Parathyroid adenoma (tissue), 2 donors: ENCODE data around the gene B3GALT5.

Experiments
- H2AFZ ChIP-seq: fragments of 300-600 bp; sonication (generic); one replicate; pipeline ENCODE4 v1.7.0; 2017; ENCODE audit warnings: antibody characterized with exemption, mild to moderate bottlenecking
- H3K27ac ChIP-seq: fragments of 300-600 bp; sonication (generic); one replicate; pipeline ENCODE4 v1.7.0; 2017
- H3K27me3 ChIP-seq: fragments of 300-600 bp; sonication (generic); one replicate; pipeline ENCODE4 v1.7.0; 2017; ENCODE audit warnings: low read length; ENCODE audit not compliant: control insufficient read depth, insufficient read depth
- H3K36me3 ChIP-seq: fragments of 300-600 bp; sonication (generic); one replicate; pipeline ENCODE4 v1.7.0; 2017; ENCODE audit warnings: low read length; ENCODE audit not compliant: control insufficient read depth, insufficient read depth
- H3K4me1 ChIP-seq: fragments of 300-600 bp; sonication (generic); one replicate; pipeline ENCODE4 v1.7.0; 2017; ENCODE audit warnings: control low read depth
- H3K4me2 ChIP-seq: fragments of 300-600 bp; sonication (generic); one replicate; pipeline ENCODE4 v1.7.0; 2017; ENCODE audit warnings: low read length
- H3K4me3 ChIP-seq: fragments of 300-600 bp; sonication (generic); one replicate; pipeline ENCODE4 v1.7.0; 2017; ENCODE audit warnings: low read depth, low read length
- H3K79me2 ChIP-seq: fragments of 300-600 bp; sonication (generic); one replicate; pipeline ENCODE4 v1.7.0; 2017; ENCODE audit warnings: control low read depth
- H3K9ac ChIP-seq: fragments of 300-600 bp; sonication (generic); one replicate; pipeline ENCODE4 v1.7.0; 2017; ENCODE audit warnings: mild to moderate bottlenecking
- H3K9me3 ChIP-seq: fragments of 300-600 bp; sonication (generic); one replicate; pipeline ENCODE4 v1.7.0; 2017; ENCODE audit warnings: low read length; ENCODE audit not compliant: control insufficient read depth
- CTCF ChIP-seq: fragments of 300-600 bp; sonication (generic); IDR thresholded peaks from one replicate; pipeline ENCODE4 v1.7.0; 2017; ENCODE audit warnings: antibody characterized with exemption, mild to moderate bottlenecking
- donor health status: primary hyperparathyroidism.

B3GALT5 gene

DNA sequence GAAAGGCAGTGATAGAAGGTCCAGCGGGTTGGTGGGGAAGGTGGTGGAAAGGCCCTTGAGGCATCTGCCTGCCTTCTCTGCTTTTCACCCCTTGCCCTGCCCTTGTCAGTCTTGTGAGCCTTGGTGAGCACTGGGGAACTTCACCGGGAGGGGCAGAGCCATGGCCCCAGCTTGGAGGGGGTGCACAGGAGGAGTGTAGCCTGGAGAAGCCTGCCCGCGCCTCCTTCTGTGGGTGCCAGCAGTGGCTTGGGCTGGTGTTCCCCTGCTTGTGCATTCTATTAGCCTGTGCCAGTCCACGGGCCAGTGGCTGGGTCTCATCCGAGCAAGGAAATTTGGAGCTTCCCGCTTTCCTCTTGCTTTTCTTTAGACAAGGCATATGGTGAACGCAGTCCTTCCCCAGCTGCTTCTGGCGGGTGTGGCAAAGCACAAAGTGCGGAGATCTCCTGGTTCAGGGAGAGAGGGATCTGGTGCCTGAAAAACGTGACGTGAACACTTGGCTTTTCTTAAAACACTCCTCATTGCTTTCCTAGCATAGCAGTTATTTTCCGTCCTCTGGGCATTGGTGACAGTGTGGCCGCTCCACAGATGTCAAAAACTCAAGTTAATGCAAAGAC is 10.6 kb upstream of the B3GALT5 start:
- no peak overlapping the region for H3K27ac ChIP-seq
- H2AFZ ChIP-seq: no peak overlapping the region
- H3K4me1 ChIP-seq: no peaks in the 10 kb centered on the region
- no peaks in the 10 kb centered on the region for H3K36me3 ChIP-seq
- H3K9ac ChIP-seq: no peak overlapping the region
- H3K4me3 ChIP-seq: no peak overlapping the region
- no peaks in the 10 kb centered on the region for H3K79me2 ChIP-seq
- TF ChIP-seq CTCF: no peak
- H3K27me3 ChIP-seq: no peaks in the 10 kb centered on the region
- no peak overlapping the region for H3K4me2 ChIP-seq
- H3K9me3 ChIP-seq: no peaks in the 10 kb centered on the region

- H3K27me3 ChIP-seq: no peaks in the 10 kb centered on the region
- no peaks in the 10 kb centered on the region for H3K36me3 ChIP-seq
Measured at GRCh38 chr21:39602793-39603192, 9.9 kb upstream of the B3GALT5 start.

GRCh38 chr21:39604951-39605350 is 7.8 kb upstream of the B3GALT5 start:
- Histone ChIP-seq H2AFZ (no peak overlapping the region), H3K9me3 (no peaks in the 10 kb centered on the region), H3K27ac (no peak overlapping the region), H3K4me2 (no peak overlapping the region), H3K79me2 (no peaks in the 10 kb centered on the region), H3K4me1 (no peaks in the 10 kb centered on the region), H3K36me3 (no peaks in the 10 kb centered on the region), H3K4me3 (no peak overlapping the region), H3K27me3 (no peaks in the 10 kb centered on the region), H3K9ac (no peak overlapping the region)
- no peak for TF ChIP-seq CTCF

More at GRCh38 chr21:39602793-39603192, 9.9 kb upstream of the B3GALT5 start:
- H3K4me3 ChIP-seq: no peak overlapping the region
- H3K79me2 ChIP-seq: no peaks in the 10 kb centered on the region
- no peak overlapping the region for H2AFZ ChIP-seq
- no peak for TF ChIP-seq CTCF
- no peak overlapping the region for H3K27ac ChIP-seq
- H3K4me2 ChIP-seq: no peak overlapping the region
- no peak overlapping the region for H3K9ac ChIP-seq
- H3K9me3 ChIP-seq: no peaks in the 10 kb centered on the region
- H3K4me1 ChIP-seq: no peaks in the 10 kb centered on the region

DNA sequence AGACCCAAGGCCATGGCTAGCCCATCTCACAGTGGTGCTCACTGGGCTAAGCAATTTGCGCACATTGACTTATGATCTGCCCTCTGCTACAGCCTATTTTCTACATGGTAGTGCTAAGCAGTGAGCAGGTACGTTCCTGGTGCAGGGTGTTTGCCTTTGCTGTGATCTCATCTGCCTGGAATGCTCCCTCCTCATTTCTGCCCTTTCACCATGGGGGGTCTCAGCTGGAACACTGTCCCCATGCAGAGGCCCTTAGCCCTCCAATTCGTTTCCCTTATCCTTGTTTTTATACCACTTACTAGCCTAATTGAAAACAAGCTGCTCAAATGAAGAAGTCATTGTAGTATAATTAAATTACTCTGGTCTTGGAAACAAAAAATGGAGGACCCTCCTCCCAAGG is 2.0 kb upstream of the B3GALT5 start:
- no peak overlapping the region for H3K4me3 ChIP-seq
- H3K9me3 ChIP-seq: no peaks in the 10 kb centered on the region
- no peak overlapping the region for H3K9ac ChIP-seq
- H3K27me3 ChIP-seq: no peaks in the 10 kb centered on the region
- H3K36me3 ChIP-seq: no peaks in the 10 kb centered on the region
- H3K4me1 ChIP-seq: no peaks in the 10 kb centered on the region
- TF ChIP-seq CTCF: no peak
- H3K79me2 ChIP-seq: no peaks in the 10 kb centered on the region
- H3K27ac ChIP-seq: no peak overlapping the region
- no peak overlapping the region for H3K4me2 ChIP-seq
- H2AFZ ChIP-seq: no peak overlapping the region

GRCh38 chr21:39611551-39612190 is 1.1 kb upstream of the B3GALT5 start:
- no peaks in the 10 kb centered on the region for H3K4me1 ChIP-seq
- H3K4me3 ChIP-seq: no peak overlapping the region
- no peaks in the 10 kb centered on the region for H3K9me3 ChIP-seq
- H3K4me2 ChIP-seq: no peak overlapping the region
- TF ChIP-seq CTCF: no peak
- H3K79me2 ChIP-seq: no peaks in the 10 kb centered on the region
- no peak overlapping the region for H3K9ac ChIP-seq
- H3K36me3 ChIP-seq: no peaks in the 10 kb centered on the region
- H3K27ac ChIP-seq: no peak overlapping the region
- H2AFZ ChIP-seq: no peak overlapping the region
- no peaks in the 10 kb centered on the region for H3K27me3 ChIP-seq
